HPDE6-E6E7 (cell line): ENCODE data around the gene MED14.

Experiments
- DNase-seq: peaks from one replicate; pipeline ENCODE4 v3.0.0; 2011; ENCODE audit warnings: missing footprints; ENCODE audit errors: extremely low spot score

The MED14 gene

GRCh38 chrX:40729598-40730584 lies 5.5 kb downstream of the MED14 start:
- no peak for DNase-seq

- no peak for DNase-seq
Measured at GRCh38 chrX:40727581-40728252, 7.6 kb downstream of the MED14 start.

- no peak for DNase-seq
Measured at GRCh38 chrX:40727093-40727492, 8.2 kb downstream of the MED14 start.

GRCh38 chrX:40722930-40723329 lies 12.4 kb downstream of the MED14 start:
- no peak for DNase-seq

GRCh38 chrX:40721489-40722106 lies 13.7 kb downstream of the MED14 start:
- DNase-seq, result no peak

GRCh38 chrX:40720792-40721191 lies 14.6 kb downstream of the MED14 start:
- no peak for DNase-seq

- DNase-seq, result no peak
Measured at GRCh38 chrX:40720339-40720738, 15.0 kb downstream of the MED14 start.

GRCh38 chrX:40719731-40720130 lies 15.6 kb downstream of the MED14 start:
- DNase-seq, result no peak

GRCh38 chrX:40719218-40719617 lies 16.1 kb downstream of the MED14 start:
- DNase-seq, result no peak

GRCh38 chrX:40709395-40709794 lies 25.9 kb downstream of the MED14 start:
- no peak for DNase-seq

GRCh38 chrX:40705658-40706312 lies 29.6 kb downstream of the MED14 start:
- no peak for DNase-seq

GRCh38 chrX:40700640-40701342 lies 34.6 kb downstream of the MED14 start:
- no peak for DNase-seq

GRCh38 chrX:40698851-40699250 lies 36.5 kb downstream of the MED14 start:
- DNase-seq, result no peak

GRCh38 chrX:40694802-40695201 lies 40.5 kb downstream of the MED14 start:
- no peak for DNase-seq

- no peak for DNase-seq
Measured at GRCh38 chrX:40688929-40689328, 46.4 kb downstream of the MED14 start.

GRCh38 chrX:40687169-40687568 lies 48.2 kb downstream of the MED14 start:
- no peak for DNase-seq

- DNase-seq, result no peak
Measured at GRCh38 chrX:40685362-40685918, 49.9 kb downstream of the MED14 start.

- DNase-seq, result no peak
Measured at GRCh38 chrX:40684092-40684491, 51.2 kb downstream of the MED14 start.

GRCh38 chrX:40683245-40683644 lies 52.1 kb downstream of the MED14 start:
- DNase-seq, result no peak

GRCh38 chrX:40671126-40671525 lies 64.2 kb downstream of the MED14 start:
- no peak for DNase-seq
